Hematopoietic multipotent progenitor cell treated with erythropoietin and hydrocortisone succinate and interleukin-3 and kit ligand, for 8 days (in vitro differentiated cells): ENCODE measurements around the gene DLL4.
"Not testable (repeated sequence)": the region's sequence is repeated elsewhere in the genome, so short reads cannot be mapped to it uniquely, and the experiment has no call there.

Source experiments
- DNase-seq: peaks from one replicate; pipeline ENCODE4 v3.0.0-alpha.2; 2015

DLL4 gene

GRCh38 chr15:40961740-40962139 lies 32.6 kb downstream of the DLL4 start:
- not testable (repeated sequence) for DNase-seq

- not testable (repeated sequence) for DNase-seq
These were observed 33.2 kb downstream of the DLL4 start for GRCh38 chr15:40962317-40962716.

- no peak for DNase-seq
These were observed 34.1 kb downstream of the DLL4 start for GRCh38 chr15:40963201-40963600.

- DNase-seq, result no peak
These were observed 34.9 kb downstream of the DLL4 start for GRCh38 chr15:40964006-40964405.

GRCh38 chr15:40964634-40965033 lies 35.5 kb downstream of the DLL4 start:
- no peak for DNase-seq

- no peak for DNase-seq
These were observed 39.3 kb downstream of the DLL4 start for GRCh38 chr15:40968290-40969085.

GRCh38 chr15:40969363-40969762 lies 40.2 kb downstream of the DLL4 start:
- no peak for DNase-seq

GRCh38 chr15:40974879-40975278 lies 45.7 kb downstream of the DLL4 start:
- DNase-seq, result no peak

GRCh38 chr15:40976819-40977218 lies 47.7 kb downstream of the DLL4 start:
- DNase-seq, result no peak

GRCh38 chr15:40978141-40978540 lies 49.0 kb downstream of the DLL4 start:
- no peak for DNase-seq

- DNase-seq, result no peak
These were observed 49.4 kb downstream of the DLL4 start for GRCh38 chr15:40978562-40978961.

GRCh38 chr15:40981186-40981585 lies 52.0 kb downstream of the DLL4 start:
- DNase-seq, result no peak

GRCh38 chr15:40982855-40983254 lies 53.7 kb downstream of the DLL4 start:
- no peak for DNase-seq

GRCh38 chr15:40984406-40984805 lies 55.3 kb downstream of the DLL4 start:
- no peak for DNase-seq

- no peak for DNase-seq
These were observed 55.8 kb downstream of the DLL4 start for GRCh38 chr15:40984964-40985363.

- DNase-seq, result no peak
These were observed 56.6 kb downstream of the DLL4 start for GRCh38 chr15:40985541-40986330.

- no peak for DNase-seq
These were observed 57.7 kb downstream of the DLL4 start for GRCh38 chr15:40986820-40987219.

GRCh38 chr15:40988156-40988555 lies 59.0 kb downstream of the DLL4 start:
- DNase-seq, result no peak
